Coronary artery (tissue), 2 donors: ENCODE results near the gene TPM2.

ENCODE experiments used
- DNase-seq: peaks from one replicate; pipeline ENCODE4 v3.0.0-alpha.2; 2017; ENCODE audit warnings: low spot score
- H3K27ac ChIP-seq, 2 donors: fragments of 200-600 bp; sonication (generic); one replicate each; pipeline ENCODE4 v1.5.1; 2016 to 2019
- H3K4me3 ChIP-seq: fragments of 200-600 bp; sonication (generic); 2 replicates; pipeline ENCODE4 v1.5.1; 2016; ENCODE audit warnings: mild to moderate bottlenecking, moderate library complexity
- CTCF ChIP-seq: fragments of 200-600 bp; sonication (generic); IDR thresholded peaks from one replicate; pipeline ENCODE4 v1.5.1; 2019; ENCODE audit warnings: antibody characterized with exemption

The TPM2 gene

GRCh38 chr9:35727676-35728040 is 37.9 kb upstream of the TPM2 start:
- no peak for DNase-seq
- TF ChIP-seq CTCF: no peak
- Histone ChIP-seq H3K27ac (peak overlapping the region; percentile 97 to 99), H3K4me3 (peak overlapping the region; percentile 84)

- peak overlapping the region; percentile 97 to 99 for H3K27ac ChIP-seq
- TF ChIP-seq CTCF: no peak
- peak; percentile 91 for DNase-seq
- H3K4me3 ChIP-seq: peak overlapping the region; percentile 84
Measured at GRCh38 chr9:35726931-35727330, 37.2 kb upstream of the TPM2 start.

GRCh38 chr9:35725362-35725761 is 35.6 kb upstream of the TPM2 start:
- no peak overlapping the region for H3K4me3 ChIP-seq
- no peak for TF ChIP-seq CTCF
- no peak for DNase-seq
- H3K27ac ChIP-seq: peak overlapping the region; percentile 27 to 63

- TF ChIP-seq CTCF: no peak
- DNase-seq: no peak
- Histone ChIP-seq H3K27ac (peak overlapping the region in 1 of 2 donors; percentile 49), H3K4me3 (no peak overlapping the region)
Measured at GRCh38 chr9:35723908-35724307, 34.2 kb upstream of the TPM2 start.

GRCh38 chr9:35723426-35723825 is 33.7 kb upstream of the TPM2 start:
- no peak for TF ChIP-seq CTCF
- Histone ChIP-seq H3K4me3 (no peak overlapping the region), H3K27ac (peak overlapping the region in 1 of 2 donors; percentile 49)
- no peak for DNase-seq

GRCh38 chr9:35719546-35719945 is 29.8 kb upstream of the TPM2 start:
- H3K27ac ChIP-seq: peak overlapping the region in 1 of 2 donors; percentile 13

More at GRCh38 chr9:35719546-35719945, 29.8 kb upstream of the TPM2 start:
- TF ChIP-seq CTCF: no peak
- DNase-seq: no peak
- no peak overlapping the region for H3K4me3 ChIP-seq
